HG02678 (cell line): ENCODE data around the gene S1PR3.
"Not testable (repeated sequence)": the region's sequence is repeated elsewhere in the genome, so short reads cannot be mapped to it uniquely, and the experiment has no call there.

ENCODE experiments used
- ATAC-seq: cut with Tn5 transposase; IDR thresholded peaks from one replicate; pipeline ENCODE4 v1.9.1; 2021; ENCODE audit warnings: mild to moderate bottlenecking, moderate library complexity; ENCODE audit not compliant: unreplicated experiment

The S1PR3 gene

DNA sequence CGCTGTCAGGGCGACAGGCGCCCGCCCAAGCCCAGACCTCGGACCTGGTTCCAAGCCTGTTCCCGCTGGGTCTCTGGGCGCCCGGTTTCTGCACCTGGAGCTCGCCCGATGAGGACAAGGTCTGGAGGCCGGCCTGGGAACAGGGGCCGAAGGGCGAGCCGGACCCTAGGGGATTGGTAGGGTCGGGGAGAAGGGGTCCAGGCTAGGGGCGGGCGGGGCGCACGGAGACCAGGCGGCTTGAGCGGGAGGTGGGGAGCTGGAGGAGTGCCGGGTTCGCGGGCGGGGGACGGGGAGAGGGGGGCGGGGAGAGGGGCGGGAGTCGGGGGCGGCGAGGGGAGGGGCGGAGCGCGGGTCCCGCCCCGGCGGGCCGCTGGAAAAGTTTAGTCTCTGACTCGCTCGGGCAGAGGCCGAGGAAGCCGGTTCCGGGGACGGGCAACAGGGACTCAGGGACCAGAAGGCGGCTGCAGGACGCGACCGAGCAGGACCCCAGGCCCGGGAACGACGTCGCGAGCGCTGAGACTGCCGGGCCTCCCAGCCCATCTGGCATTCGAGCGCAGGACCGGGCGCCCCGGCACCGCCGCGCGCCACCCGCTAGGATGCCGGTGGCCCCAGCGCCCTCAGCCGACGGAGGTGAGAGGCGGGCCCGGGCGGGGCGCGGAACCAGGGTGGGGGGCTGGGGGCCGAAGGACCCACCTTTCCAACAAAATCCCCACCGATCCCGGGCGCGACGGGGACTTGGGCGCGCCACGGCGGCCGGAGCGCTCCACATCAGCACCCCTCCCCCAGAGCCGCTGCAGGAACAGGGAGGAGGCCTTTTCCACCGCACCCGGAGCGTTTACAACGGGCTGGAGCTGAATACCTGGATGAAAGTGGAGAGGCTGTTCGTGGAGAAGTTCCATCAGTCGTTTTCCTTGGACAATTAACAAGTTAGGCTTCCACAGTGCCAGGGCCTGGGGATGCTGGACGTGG is at the start of gene S1PR3:
Gene S1PR3 (plus strand): TSS at position 403 of the 969 bp plus-strand sequence. CDS start 9,733 bp downstream, outside the sequence.
- no peak for ATAC-seq

DNA sequence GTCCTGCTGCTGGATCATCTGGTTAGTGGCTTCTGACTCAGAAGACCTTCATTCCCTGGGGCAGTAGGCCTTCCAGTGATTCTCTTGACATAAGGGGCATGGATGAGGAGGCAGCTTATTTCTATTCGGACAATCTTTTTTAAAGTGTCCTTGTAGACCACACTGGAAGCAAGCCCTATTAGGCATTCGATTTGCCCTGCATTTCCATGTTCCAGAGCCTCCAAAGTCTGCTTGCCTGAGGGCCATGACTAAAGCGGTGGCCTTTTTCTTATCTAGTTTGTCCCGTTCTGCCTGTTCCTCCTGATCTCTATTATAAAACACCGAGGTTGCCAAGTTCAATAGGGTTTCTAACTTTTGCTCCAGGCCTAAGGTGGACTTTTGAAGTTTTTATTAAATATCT is 49.7 kb upstream of the S1PR3 start:
- not testable (repeated sequence) for ATAC-seq

DNA sequence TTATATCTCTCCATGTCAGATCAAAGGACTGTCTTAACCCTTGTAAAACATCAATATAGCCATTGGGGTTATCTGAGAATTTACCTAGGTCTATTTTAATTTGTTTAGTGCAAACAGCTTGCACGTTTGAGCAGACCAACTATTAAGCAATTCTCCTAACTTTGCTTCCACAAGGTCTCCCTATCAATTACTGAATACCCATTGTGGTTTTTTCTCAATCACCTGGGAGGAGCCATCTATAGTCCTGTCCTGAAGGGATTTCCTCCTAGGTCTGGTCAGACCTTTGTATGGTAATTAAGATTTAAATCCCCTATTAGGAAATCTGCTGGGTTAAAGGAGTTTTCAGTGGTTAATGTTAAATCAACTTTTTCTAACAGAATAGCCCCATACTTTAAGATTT is 48.9 kb upstream of the S1PR3 start:
- no peak for ATAC-seq

DNA sequence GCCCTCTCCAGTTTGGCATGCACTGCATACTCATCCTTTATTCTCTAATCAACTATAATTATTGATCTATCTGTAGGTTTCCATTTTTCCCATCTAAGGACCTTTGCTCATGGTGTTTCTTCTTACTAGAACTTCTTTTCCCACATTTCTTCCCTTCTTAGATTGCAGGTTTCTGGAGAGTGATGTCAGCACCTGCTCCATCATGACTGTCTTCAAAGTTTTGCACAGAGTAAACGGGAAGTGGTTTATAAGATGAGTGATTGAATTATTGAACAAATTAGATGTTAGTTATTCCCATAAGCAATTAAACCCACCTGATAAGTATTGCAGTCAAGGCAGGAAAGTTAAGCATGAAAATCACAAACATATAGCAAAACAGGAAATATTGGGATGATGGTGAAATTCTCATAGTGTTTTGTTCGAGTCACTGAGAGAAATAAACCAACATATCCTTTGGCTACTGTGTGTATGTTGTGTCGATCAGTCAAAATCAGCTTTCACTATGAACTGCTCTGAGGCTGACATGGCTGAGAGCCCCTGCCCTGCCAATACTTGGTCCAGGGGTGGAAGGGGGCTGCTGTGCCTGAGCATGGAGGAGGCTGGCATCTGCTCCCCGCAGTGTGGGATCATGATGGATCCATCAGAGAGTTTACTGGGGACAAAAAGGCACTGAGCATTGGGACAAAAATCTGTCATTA is 45.5 kb upstream of the S1PR3 start:
- no peak for ATAC-seq

DNA sequence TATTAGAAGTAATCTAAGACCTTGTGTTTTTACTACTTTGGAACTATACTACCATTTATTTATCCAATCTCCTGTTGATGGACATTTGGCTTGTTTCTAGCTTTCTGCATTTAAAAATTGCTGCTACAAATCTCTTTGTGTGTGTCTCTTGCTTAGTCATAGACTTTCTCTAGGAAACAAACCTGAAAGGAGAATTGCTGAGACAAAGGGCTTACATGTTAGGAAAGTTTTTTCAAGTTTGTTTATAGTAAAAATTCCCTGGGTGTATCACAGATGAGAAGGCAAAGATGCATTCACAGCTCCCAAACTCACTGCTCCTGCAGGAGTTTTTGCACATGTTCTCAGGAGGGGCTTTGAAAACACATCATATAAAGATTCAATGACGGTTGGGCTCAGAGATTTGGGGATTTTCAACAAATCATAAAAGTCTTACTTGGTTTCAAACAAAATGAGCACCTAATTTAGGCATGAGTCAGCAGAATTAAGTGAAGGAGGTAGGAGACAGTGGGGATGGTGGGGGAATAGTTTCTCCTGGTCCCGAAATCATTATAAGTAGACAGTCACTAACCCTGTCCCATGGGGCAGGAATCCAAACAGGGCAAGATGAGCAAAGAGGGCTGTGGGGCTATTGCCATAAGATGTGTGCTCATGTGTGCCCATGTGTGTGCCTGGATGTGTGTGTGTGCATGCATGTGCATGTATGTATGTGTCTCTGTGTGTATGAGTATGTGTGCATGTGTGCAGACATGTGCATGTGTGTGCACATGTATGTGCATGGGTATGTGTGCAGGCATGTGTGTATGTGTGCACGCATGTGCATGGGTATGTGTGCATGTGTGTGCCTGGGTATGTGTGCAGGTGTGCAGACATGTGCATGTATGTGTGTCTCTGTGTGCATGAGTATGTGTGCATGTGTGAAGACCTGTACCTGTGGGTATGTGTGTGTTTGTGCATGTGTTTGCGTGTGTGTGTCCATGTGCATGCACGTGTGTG is 43.4 kb upstream of the S1PR3 start:
- ATAC-seq = no peak

DNA sequence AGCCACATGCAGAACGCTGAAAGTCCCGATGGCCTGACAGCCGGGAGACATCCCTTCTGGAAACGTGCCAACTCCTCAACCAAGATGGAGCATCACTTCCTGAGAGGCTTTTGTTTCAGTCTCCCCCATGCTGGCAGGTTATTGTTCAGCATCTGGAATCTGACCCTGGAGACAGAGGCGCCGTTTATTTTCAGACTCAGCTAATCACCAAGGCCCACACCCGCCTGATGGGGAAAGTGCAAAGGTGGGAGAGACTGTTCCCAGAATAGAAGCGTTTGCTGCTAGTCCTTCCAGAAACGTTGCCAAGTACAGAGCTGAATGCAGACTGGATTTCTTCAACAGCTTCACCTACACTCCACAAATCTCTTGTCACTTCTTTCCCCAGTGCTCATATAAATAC is 41.8 kb upstream of the S1PR3 start:
- no peak for ATAC-seq

DNA sequence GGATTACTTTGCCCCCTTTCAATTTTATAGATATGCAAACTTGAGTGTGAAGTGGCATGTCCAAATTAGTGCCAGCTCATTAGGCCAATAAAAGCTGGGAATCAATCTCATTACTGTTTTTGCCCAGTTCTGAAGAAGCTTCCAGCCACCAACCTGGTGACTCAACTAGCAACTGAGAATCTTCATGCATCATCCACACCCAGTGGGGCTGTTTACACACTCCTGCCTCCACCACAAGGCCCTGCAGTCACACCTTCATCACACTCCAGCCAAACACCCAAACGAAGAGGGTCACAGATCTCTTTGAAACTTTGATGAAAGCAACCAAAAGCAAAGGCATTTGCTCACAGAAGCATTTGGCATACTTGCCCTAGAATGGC is 41.3 kb upstream of the S1PR3 start:
- ATAC-seq = no peak

DNA sequence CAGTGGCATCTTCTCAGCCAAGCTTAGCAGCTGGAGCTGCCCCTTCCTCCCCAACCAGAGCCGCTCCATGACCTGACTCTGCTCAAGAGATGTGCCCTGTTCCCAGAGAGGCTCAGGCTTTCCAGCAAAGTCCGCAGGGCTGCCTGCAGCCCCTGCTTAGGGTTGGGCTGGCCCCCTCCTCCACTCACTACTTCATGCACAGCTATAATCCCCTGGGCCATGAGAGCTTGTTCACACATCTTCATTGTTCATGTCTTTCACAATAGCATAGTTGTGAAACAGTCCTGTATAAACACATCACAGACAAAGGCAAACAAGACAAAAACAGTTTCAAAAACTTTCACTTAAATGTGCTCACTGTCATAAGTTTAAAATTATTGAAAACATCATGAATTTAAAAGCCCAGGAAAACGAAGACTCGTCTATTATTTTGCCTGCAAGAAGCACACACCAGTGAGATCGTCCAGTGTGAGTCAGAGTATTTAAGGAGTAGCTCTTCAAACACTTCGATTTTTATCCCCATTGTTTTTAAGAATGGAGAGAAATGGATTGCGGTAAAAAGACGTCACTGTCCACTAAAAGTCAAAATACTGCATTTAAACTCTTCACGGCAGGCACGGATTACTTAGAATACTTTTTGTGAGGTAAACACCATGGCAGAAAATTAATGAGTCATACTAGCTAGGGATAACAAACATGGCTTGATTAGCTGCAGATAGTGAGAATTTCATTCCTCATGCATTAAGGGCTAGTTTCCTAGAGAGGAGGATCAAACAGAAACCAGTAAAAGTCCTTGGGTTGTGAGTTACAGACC is 40.7 kb upstream of the S1PR3 start:
- no peak for ATAC-seq

DNA sequence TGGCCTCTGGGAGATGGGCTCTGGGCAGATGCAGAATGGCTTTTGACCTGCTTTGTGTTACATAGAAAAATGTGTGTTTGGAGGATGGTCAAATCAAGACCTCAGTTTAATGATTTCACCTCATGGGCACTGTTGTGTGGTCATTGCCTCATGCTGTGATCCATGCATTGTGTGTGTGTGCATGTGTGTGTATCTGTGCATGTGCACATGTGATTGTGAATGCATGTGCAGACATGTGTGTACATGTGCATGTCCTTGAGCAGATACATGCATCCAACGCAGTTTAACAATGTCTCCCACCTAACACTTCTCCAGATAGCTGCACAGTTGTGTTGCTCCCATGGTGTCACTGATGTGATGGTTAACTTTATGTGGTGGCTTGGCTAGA is 40.1 kb upstream of the S1PR3 start:
- ATAC-seq = no peak

DNA sequence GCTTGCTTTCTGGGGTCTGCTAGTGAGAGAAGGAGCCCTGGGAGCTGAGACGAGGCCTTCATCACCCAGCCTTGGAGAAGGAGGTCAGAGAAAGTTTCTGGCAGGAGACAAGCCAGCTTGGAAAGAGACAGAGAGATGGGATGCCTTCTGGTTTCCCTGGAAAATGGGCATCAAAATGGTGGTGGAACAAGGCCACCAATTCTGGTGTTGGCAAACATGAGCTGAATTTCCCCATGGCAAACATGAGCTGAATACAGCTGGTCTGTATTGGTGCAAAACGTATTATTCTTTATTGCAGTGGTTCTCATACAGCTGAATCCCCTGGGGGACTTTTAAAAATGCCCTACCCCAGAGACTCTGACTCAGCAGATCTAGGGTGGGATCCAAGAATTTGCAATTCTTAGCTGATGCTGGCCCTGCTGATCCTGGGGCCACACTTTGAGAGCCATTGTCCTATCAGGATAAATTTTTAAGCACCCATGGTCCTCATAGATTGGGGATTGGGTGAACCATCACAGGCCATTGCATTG is 39.1 kb upstream of the S1PR3 start:
- ATAC-seq = no peak

DNA sequence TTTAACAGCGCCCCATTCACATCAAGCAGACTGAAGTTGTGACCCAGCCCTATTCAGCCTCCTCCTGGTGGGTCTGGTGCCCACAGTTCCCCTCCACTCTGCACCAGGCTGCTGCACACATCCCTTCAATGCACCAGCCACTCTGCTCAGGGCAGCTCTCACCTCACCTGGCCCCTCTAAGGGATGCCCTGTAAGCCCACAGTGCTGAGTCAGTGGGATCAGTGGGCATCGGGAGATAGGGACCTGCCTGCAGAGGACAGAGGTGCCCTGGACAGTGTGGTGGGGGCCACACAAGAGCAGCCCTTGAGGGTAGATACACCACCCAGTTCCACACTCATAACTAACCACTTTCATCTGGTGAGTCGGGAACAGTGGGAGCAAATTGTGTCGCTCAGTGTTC is 38.3 kb upstream of the S1PR3 start:
- ATAC-seq = no peak

DNA sequence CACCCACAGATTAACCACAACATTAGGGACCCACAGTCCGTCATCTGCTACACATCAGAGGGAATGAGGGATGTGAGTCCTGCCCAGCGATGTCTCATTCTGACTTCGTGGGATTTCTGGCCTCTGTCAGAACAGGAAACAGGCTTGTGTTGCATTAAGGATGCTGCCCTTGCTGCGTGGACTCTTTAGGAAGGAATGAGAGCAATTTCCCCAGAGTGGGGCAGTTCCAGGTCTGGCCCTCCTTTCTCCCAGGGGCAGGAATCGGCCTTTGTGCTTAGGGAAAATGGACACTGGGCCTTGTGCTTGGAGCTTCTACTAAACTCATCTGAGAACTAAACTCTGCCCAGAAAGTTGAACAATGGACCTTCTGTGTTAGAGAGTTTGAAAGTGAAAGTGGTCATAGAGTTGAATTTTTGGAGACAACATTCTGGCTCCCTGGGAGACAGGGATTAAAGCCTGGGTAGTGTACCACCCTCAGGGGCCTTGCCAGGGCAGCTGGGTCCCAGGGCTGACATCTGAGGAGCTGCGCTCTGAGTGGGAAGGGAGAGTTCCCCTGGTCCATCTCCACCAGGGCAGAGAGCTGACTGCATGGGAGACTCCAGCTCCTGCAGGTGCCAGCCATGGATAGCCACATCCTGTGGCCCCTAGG is 37.8 kb upstream of the S1PR3 start:
- ATAC-seq = no peak

DNA sequence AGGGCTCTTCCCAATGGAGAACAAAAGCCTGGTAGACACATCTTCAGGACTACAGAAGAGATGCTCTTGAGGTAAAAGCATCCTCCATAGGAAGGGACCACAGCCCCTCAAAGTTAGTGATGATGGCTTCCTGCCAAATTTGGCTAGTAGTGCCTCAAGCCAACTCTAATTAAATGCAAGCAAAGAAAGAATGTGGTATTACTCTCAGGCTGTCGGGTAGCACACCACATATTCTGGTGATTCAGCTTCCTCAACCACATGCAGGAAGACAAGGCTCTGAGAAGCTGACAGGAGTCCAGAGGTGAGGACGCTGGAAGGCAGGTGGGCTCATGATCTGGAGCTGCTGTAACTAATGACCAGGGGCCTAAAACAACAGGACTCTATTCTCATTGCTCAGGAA is 37.2 kb upstream of the S1PR3 start:
- ATAC-seq = no peak

DNA sequence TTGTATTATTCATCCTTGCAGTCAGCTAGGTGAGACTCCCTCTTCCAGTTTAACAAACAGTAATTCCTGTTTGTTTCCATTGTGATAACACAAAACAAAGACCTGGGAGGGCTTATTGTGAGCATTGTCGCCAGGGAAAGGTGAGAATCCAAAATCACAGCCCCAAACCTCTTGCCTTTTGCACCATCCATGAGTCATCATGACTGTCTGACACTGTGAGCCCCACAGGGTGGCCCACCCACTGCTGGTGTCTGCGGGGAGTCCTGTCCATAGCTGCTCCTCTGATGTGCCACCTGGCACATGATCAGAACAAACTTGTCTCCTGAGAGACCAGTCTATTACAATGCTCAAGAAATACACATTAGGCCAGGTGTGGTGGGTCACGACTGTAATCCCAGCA is 33.7 kb upstream of the S1PR3 start:
- ATAC-seq = no peak

DNA sequence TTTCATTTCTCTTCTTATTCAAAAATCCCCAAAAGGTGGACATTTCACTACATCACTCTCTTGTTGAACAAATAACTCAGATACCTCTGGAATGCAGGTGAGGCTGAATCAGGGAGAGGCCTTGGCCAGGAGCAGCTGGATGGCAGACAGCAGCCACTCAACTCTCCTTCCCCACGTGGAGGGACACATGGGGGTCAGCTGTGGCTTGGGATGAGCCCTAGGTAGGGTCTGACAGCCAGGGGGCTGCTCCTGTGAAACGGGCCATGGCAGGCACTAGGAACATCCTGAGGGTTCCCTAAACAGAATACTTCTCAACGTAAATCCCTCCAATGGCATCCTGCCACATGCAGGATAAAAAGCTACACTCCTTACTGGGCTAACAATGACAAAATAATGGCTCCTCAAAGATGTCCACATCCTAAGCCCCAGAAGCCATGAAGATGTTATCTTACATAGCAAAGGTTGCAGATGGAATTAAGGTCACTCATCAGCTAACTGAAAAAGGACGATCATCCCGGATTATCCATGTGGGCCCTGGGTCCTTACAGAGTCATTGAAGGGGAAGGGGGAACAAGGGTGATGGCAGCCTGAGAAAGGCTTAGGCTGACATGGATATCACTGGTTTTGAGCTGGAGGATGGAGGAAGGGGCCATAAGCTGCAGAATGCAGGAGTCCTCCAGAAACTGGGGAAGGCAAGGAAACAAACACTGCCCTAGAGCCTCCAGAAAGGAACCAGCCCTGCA is 31.4 kb upstream of the S1PR3 start:
- ATAC-seq = no peak

DNA sequence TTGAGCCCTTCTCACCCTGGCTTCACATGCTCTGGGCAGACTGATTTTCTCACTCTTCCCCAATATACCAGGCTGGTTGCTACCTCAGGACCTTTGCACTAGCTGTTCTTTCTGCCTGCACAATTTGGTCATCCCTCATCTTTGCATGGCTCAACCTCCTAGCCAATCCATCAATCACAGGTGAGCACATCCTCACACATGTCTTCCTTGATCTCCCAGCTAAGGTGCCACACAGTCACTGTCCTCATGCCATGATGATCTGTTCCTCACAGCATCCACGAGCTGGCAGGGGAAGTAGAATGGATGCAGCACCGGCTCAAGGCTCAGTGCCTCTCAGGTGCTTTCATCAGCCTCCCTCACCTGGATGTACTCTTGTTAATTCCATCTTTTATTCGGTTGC is 30.6 kb upstream of the S1PR3 start:
- ATAC-seq = no peak

DNA sequence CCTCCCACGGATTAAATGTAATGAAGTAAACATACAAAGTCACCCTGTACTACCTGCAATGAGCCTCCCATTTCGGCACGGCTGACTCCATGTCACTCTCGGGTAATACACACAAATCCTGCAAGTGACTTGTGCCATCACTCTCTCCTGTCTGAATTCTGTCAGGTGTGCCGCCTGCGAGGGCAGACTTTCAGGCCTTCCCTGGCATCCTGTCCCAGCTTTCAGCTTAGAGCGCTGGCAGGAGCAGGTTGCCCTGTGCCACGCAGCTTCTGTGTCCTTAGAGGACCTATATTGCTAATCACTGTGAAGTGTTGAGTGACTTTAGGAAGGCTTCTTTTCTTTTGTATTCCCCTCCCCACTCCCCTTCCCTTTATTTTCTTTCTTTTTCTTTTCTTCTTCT is 25.8 kb upstream of the S1PR3 start:
- no peak for ATAC-seq

DNA sequence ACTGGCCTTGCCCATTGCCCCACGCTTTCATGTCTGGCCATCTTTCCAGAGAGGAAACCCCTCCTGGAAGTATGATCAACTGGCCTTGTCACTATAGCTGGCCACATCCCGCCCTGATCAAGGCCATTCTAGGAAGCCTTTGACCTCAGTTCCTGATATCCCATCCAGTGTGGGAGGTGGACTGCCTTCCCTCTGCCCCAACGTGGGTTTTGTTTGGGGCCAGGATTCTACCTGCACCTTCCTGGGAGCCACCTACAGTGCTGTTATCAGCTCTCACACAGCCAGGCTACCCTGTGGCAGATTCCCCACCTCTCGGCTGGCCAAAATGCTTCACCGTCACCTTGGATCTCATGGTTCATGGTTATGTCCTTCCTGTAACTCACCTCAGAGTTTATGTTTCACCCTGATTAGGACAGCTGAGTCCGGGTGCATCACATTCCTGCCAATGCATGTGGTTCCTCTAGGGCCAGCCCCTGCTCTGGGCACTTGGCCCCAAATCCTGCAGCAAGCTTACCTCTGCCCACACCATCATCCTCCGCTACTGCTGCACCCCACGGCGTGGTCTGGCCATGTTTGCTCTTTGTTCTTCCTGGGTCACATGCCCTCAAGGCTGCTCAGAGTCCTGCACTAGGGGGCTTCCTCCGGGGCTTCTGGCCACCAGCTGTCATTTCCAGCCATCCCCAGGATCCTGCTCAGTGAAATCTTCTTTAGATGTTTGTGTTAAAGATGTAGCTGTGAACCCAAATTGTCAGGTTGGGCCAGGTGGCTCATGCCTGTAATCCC is 24.2 kb upstream of the S1PR3 start:
- no peak for ATAC-seq
